COLO668 (cell line): ENCODE data around the gene RGS7.
A peak's percentile ranks its signal among the peaks of the same experiment; 100 is the strongest.
"Not testable (repeated sequence)": the region's sequence is repeated elsewhere in the genome, so short reads cannot be mapped to it uniquely, and the experiment has no call there.

ENCODE experiments used
- DNase-seq: peaks from one replicate; lab custom pipeline; 2025; ENCODE audit not compliant: unreplicated experiment; lab: John Stamatoyannopoulos, UW

Gene RGS7

DNA sequence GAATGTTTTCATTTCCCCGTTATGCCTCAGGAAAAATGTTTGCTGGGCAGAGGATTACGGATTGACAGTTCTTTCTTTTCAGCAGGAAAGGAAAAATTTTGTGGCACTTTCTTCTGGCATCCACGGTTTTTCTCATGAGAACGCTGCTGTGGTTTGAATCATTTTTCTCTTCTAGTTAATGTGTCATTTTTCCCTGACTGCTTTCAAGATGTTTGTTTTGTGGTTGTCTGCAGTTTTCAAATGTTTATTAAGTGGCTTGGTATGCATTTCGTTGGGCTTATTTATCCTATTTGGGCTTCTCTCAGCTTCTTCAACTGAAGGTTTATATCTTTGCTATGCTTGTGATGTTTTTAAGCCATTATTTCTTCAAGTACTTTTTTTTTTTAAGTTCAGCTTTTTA is 359.0 kb downstream of the RGS7 start:
- DNase-seq, result no peak

DNA sequence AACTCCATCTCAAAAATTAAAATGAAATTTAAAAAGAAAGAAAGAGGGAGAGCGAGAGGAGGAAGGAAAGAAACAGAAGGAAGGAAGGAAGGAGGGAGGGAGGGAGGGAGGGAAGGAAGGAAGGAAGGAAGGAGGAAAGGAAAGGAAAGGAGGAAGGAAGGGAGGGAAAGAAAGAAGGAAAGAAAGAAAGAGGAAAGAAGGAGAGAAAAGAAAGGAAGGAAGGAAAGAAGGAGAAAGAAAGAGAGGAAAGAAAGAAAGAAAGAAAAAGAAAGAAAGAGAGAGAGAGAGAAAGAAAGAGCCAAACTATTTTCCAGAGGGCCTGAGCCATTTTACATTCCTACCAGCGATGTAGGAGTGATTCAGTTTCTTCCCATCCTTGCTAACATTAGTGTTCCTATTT is 364.0 kb downstream of the RGS7 start:
- no peak for DNase-seq

DNA sequence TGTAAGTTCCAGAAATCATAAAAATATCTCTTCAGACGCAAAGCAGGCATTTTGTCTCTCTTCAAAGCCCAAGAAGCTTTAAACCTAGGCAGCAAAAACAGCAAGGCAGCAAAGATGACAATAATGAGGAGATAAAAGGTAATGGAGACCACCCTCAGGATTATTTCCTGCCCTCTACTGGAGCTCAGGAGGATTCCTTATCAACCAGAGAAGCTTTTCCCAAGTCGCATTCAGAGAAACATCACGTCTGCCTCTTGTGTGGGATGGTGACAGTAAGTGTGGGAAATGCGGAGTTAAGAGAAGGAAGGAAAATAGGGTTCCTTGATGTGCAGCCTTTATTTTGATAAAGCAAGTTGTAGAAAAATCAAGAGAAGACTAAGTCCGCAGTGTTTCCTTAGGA is 365.8 kb downstream of the RGS7 start:
- DNase-seq, result no peak

DNA sequence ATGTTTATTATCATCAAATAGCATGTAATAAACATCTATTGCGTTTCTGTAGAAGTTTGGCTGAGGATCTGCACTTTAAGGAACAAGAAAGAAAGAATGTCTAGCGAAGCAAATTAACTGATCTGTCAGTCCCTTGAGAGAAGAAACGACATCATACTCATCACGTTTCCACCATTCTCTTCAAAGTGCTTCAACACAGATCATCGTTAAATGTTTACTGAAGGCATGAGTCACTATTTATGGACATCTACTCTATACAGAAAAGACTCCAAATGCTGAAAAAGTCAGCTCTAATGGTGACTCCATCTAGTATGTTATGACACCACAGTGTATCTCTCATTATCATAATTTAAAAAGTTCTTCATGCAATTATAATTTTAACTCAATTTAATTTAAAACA is 369.1 kb downstream of the RGS7 start:
- no peak for DNase-seq

DNA sequence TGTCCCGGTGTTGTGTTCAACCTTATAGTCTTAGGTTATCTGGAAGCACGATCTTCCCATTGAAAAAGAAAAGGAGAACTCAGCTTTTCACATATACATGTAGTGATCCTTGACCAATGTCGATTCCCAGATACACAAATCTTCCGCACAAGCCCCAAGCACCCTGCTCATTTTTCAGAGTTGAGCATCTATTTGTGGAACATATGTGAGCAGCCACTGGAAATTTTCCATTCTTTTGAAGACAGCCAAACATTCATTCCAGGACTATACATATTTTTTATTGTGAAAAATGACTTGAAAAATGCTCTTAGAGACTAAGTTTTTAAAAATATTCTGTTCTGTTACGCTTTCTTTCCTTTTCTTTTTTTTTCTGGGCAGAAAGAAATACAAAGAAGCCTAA is 371.9 kb downstream of the RGS7 start:
- DNase-seq, result no peak

DNA sequence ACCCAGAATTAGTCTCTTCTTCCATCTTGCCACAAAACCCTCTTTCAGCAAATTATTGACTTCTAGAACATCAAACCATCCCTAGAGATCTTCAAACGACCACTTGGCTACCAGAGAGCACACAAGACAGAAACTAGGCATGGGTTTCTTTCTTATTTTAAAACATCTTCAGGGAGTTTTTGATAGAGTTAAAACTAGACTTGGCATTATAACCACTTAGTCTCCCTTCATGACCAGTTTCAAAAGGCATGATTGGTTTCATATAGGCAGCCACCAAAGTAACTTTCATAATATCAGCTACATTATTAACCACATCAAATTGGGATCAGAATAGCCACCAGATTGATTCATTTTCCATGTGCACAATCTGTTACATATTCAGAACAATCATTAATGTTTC is 376.7 kb downstream of the RGS7 start:
- DNase-seq, result no peak

DNA sequence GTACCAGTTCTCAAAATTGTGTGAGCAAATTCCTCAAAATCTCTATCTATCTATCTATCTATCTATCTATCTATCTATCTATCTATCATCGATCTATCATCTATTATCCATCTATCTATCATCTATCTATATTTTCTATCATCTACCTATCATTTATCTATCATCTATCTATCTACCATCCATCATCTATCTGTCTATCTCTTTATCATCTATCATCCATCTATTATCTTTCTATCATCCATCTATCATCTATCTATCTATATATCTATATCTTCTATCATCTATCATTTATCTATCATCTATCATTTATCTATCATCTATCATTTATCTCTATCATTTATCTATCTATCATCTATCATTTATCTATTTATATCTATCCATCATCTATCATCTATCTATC is 380.3 kb downstream of the RGS7 start:
- DNase-seq, result no peak

DNA sequence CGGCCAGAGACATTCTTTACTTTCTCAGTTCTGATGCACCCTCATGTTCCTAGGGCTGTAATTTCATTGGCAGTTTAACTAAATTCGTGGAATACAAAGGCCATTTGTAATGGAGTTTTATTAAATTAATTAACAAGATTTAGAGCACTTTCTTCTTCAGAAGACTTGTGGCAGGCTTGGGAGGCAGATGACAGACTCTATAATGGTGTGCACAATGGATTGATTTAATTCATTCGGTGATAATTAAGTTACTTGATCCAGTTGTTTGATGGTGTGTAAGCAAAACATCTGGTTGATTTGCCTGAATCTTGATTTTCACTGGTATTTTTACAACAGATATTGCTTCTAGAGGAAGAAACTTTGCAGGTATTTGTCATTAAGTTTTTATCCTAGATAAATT is 383.1 kb downstream of the RGS7 start:
- DNase-seq, result no peak

DNA sequence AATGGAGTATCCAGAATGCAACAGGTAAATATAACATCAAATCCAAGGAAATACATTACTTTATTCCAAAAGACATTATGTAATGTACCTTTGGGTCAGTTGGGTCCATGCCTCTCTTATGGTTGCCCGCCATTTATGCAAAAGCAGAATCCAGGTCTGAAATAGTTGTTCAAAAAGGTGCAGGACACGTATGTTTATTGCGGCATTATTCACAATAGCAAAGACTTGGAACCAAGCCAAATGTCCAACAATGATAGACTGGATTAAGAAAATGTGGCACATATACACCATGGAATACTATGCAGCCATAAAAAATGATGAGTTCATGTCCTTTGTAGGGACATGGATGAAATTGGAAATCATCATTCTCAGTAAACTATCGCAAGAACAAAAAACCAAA is 384.9 kb downstream of the RGS7 start:
- not testable (repeated sequence) for DNase-seq

DNA sequence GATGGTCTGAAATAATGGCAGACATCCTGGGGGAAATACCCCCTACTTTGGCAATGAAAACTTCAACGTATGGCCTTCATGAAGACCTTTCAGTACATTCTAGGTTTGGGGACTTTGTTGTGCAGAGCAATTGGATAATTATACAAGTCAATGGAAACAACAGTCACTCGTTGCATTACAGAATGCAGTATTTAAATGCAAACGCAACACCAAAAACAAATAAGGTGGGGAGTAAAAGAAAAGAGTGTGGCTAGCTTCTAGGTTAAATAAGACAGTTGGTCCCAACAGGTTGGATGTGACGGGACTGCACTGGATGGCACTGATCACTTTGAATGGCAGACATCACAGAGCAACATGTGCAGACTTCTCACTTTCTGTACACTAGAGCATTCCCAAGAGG is 386.8 kb downstream of the RGS7 start:
- DNase-seq, result no peak

DNA sequence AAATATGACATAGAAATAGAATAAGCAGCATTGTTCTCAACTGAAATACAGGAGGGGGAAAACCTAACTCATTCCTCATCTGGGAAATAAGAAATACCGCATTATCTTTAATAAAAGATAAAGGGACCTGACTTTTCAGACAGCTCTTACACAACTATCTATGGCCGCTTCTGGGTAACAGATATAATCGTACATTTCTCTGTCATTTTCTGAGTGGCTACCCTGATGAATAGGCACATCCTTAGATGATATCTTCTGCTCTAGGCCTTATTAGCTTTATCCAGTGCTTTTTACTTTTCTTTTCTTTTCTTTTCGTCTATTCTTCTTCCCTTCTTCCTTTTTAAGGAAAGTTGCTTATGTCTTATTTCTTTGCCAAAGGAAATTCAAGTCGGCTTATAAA is 388.1 kb downstream of the RGS7 start:
- no peak for DNase-seq

DNA sequence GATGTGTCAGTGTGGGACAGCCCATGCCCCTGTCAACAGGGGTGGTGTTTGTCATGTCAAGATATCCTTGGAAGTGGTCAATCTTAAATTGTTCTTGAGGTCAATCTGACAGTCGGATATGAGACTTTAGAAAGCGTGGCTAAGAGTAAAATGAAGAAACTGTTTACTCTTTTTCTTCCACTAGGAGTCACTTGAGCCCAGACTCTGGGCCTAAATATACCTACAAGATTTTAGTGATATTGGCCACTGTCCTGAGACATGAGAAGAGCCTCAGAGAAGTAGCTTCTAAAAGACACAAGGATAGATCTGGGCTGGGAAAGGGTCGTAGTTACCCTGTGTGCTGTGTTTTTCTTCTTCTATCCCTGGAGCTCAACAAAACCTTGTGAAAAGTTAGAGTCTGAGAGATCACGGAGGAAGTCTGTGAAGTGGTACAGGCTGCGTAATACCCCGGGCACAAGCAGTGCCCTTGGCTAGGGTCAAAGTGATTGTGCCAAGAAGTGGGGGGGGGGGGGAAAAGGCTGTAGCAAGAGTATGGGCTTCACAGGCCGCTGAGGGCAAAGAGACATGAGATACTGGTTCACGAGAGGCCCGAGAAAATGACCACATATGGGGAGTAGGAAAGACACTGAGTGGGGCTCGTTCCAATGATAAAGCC is 389.8 kb downstream of the RGS7 start:
- no peak for DNase-seq

DNA sequence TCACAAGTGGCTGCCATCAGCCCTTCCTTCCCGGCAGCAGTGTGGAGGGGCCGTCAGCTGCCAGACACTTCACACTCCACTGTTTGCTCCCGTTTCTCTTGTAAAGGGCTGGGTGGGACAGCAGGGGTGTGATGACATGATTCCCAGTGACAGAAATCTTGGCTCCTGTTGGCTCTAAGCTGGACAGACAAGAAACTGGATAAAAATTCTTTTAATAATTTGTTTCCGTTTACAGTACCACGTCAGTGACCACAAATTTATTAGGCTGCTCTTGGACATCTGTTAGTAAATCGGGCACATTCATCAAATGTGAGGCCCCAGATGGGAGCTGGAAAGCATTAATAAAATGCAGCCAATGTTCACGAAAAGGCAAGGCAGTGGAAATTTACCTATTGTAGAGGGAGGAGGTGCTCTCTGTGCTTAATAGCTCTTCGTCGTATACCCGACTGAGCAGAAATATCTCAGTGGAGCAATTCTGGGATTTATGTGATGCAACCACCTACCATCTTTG is 391.4 kb downstream of the RGS7 start:
- no peak for DNase-seq

DNA sequence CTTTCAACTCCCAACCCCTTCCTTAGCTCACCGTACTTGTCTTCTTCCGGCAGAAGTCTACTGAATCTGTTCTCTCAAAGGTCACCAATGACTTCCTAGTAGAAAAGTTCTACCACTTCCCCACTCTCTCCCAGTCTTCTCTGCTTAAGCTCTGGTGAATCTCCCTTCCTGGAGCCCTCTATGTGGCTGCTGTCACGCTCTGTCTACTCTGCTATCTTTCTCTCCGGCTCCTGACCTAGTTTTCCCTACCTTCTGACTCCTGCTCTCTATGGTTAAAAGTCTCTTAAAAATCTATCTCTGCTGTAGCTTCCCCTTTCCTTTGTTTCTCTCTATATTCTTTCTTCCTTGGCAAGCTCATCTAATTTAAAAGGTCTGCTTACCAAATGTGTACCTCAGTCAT is 394.9 kb downstream of the RGS7 start:
- DNase-seq, result no peak

DNA sequence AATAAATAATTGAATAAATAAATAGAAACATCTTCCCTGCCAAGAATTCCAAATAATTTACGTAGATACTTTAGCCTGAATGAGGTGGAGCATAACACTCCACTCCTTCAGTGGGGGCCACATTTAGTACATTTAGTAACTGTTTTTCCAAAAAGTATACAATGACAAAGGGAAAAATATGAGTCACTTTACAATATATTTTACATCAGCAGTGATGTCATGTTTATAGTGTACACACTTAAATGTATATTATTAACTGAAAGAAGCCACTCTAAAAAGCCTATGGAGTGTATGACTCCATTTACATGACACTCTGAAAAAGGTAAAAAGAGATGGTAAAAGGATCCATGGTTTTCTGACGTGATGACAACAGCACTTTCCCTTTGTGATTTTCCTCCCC is 400.6 kb downstream of the RGS7 start:
- DNase-seq, result no peak

DNA sequence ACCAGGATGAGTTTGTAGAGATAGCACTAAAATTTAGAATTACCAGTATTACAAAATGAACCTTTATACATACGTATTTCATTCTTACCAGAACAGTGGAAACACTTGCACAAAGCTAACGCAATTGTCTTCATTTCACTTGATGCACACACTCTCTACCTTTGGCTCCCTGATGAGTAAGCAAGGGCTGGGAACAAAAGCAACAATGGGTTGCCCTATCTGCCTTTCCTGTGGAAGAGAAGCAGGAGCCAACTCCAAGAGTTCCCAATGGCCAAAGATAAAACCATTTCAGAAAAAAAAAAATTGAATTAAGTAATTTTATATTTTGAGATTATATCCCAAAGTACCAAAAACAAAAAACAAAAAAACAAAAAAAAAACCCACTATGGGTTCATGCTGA is 401.0 kb downstream of the RGS7 start:
- no peak for DNase-seq

DNA sequence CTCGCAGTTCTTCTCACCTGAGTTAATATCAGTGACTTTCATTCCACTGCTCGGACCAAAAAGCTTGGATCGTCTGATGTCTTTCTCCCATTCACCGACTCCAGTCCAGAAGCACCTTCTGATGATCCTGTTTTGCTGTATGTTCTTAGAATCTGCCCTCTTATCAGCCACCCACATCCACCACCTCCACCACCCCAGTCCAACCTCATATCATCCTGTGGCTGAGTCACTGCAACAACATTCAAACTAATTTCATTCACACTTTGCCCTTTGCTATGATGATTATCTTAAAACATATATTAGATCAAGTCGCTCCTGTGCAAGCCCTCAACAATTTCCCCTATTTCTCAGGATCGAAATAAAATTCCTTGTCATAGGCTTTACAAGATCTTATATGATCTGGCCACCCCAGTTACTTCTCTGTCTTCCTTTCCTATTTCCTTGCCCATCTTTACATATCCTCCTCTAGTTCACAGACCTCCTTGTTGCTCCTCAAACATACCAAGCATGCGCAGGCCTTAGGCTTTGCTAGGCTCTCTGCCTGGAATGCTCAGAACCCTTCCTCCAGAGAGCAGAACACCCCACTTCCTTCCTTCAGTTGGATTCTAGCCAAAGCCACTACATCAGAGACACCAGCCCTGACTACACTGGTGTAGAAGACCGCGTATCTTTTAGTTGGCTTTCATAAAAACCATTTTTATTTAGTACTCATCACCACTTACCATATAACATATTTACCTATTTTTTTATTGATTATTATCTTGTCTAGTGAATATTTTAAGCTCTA is 409.4 kb downstream of the RGS7 start:
- no peak for DNase-seq

DNA sequence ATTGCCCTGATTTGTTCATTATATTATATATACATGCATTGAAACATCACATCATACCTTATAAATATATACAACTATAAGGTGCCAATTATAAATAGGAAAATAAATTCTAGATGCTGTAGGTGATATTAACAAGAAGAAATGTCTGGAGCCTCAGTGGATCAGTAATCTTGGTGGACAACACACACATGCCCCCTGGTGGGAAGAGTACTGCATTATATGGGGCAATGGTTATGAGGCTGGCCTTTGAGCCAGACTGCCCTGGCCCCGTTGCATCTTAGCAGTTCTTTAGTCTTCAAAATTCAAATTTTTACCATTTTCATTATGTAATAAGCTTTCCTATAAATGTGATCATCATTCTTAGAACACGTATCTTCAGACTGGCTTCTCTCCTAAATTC is 410.1 kb downstream of the RGS7 start:
- DNase-seq, result peak; percentile 29

DNA sequence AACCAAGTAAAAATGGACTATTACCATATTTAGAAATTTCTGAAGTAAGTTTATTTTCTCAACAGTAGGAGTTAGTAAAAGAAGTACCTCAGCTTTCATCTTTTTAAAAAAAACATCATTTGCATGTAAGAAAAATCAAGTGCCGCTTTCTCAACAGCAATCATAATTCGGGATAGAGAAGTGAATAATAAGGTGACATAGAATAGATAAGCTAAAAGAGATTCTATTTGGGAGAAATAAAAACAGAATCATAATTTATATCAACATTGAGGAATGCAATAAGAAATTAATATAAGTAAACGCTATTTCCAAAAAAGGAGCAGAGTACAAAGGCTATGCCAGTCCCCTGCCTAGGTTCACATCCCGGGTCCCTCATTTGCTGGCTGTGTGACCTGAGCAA is 414.1 kb downstream of the RGS7 start:
- no peak for DNase-seq

DNA sequence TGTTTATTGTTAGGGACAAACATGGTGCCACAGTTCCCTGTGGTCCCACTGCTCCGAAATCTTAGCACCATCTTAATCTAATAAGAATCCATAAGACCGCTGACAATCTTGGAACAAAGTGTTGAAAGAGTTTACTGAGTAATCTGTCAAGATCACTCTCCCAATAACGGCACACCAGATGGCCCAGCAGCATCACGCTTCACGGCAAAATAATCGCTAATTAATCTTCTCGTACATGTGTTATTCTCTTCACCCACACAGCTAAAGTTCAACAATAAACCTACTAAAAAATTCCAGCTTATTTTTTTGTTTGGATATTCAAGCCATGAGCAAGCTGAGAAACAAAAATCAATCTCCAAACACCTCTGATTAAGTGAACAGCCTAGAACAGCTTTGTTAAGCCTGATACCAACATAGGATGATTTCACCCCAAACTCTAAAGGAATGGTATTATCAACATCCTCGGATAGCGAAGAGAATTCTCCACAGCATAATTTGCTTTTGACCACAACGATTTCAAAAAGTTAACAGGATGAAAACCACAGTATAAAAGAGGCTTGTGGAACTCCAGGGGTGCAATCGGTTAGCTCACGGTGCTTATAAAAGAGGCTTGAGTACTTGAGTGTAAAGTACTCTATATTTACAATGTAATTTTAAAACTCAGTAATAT is 415.2 kb downstream of the RGS7 start:
- no peak for DNase-seq

DNA sequence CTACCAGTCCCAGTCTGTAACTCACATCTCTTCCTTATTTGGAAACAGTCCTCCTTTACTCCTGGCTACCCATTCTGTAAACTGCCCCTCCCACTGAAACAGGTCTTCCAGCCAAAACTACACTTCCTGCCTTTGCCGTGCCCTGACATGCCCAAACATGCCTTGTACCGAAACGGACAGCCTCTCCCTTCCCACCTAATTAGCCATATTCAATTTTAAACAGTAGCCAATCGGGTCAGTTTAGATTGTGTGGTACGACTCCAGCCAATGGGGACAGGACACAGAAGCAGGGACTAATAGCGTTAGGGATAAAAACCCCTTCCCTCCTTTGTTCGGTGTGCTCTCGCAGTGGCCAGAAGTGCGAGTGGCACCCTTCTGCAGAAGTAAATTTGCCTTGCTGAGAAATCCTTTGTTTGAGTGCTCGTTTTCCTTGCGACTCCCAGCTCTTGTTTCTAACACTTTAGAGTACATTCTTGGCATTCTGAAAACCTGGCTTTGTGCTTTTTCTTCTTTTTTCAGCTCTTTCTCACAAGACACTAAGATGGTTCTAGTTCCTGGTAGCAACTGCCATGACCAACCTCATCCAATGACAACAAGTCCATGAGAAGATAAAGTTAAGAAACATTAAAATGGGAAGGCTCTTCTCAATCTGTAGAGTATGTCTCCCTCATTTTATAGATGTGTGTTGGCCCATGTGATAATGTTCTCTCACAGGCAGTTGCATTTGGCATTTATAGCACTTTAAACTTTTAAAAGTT is 419.9 kb downstream of the RGS7 start:
- no peak for DNase-seq
